Measurements from ENCODE around the gene OSBP2. TPM values are rescaled to one million over a fixed set of nuclear protein-coding genes. Genes with fewer than 3 reads are reported as not detected.
"Not testable (repeated sequence)": the region's sequence is repeated elsewhere in the genome, so short reads cannot be mapped to it uniquely, and the experiment has no call there.

Gene OSBP2
- total RNA-seq, 2 experiments from 2014 or later = 1.2 to 1.6 TPM

DNA sequence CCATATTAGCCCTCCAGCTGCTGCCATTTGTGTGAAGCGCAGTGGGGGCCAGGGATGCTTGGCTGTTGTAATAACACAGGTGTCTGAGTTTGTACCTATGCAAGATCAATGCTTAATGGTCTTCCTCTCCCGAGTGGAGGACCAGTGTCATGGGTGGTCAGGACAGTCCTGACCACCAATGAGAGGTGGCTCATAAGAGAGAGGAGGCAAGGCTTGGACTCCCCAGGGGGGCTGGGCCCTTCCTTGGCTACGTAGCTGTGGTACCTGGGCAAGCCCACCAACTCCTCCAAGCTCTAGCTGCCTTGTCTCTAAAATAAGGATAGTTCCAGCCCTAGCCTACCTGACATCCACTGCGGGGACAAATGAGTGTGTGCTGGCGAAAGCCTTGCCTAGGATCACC lies 79.2 kb downstream of the OSBP2 start:
- ChIA-PET CTCF (no interaction called here), POLR2A (no interaction called here)
- Histone ChIP-seq H3K36me3 (ENCODE audit: insufficient read depth, low read length) (no peaks in the 10 kb centered on the region), H3K4me1 (ENCODE audit: insufficient read depth, low read length) (no peaks in the 10 kb centered on the region), H3K27me3 (ENCODE audit: control insufficient read depth in 1 of 2, insufficient read depth in 2 of 2, low read length in 2 of 2) (no peaks in the 10 kb centered on the region), H3K4me3 (ENCODE audit: low read length) (no peak overlapping the region), H3K9me3 (ENCODE audit: control insufficient read depth in 1 of 2, insufficient read depth in 1 of 2, low read length in 2 of 2) (no peaks in the 10 kb centered on the region), H3K27ac (ENCODE audit: low read depth in 1 of 2, low read length in 2 of 2) (no peak overlapping the region)
- DNase-seq = no peak
- no peaks in the 10 kb centered on the region for H3K9me3 Mint-ChIP-seq
- no peaks in the 10 kb centered on the region for H3K36me3 Mint-ChIP-seq (ENCODE audit: low read depth)
- intact Hi-C loops (cut with DNase I, micrococcal nuclease) = no loop called here
- ATAC-seq (ENCODE audit: poor library complexity) = no peak
- H3K4me3 Mint-ChIP-seq = no peak overlapping the region
- TF ChIP-seq, protein P1, sequence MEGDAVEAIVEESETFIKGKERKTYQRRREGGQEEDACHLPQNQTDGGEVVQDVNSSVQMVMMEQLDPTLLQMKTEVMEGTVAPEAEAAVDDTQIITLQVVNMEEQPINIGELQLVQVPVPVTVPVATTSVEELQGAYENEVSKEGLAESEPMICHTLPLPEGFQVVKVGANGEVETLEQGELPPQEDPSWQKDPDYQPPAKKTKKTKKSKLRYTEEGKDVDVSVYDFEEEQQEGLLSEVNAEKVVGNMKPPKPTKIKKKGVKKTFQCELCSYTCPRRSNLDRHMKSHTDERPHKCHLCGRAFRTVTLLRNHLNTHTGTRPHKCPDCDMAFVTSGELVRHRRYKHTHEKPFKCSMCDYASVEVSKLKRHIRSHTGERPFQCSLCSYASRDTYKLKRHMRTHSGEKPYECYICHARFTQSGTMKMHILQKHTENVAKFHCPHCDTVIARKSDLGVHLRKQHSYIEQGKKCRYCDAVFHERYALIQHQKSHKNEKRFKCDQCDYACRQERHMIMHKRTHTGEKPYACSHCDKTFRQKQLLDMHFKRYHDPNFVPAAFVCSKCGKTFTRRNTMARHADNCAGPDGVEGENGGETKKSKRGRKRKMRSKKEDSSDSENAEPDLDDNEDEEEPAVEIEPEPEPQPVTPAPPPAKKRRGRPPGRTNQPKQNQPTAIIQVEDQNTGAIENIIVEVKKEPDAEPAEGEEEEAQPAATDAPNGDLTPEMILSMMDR (IDR thresholded peaks at IDR 0.05) = no peak
- no peaks in the 10 kb centered on the region for H3K4me1 Mint-ChIP-seq (ENCODE audit: low read depth)
- no peaks in the 10 kb centered on the region for H3K27me3 Mint-ChIP-seq
- no peak overlapping the region for H3K27ac Mint-ChIP-seq

DNA sequence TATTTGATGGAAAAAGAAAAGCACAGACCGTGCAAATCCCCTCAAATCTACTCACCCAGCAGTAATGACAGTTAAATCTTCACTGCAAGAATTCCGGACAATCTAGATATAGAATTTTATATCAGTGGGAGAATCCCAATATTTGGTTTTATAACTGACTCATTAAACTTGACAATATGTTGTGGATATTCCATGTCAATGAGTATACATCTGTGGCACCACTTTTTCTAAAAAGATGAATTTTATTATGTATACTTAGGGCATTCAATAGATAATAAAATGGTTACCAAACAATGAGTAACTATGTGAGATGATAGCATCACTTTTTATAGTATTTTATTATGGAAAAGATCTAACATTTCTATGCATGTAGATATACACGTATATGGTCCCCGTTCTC lies 79.9 kb downstream of the OSBP2 start:
- CTCF ChIA-PET = no interaction called here
- no peaks in the 10 kb centered on the region for H3K27me3 Mint-ChIP-seq
- H3K36me3 Mint-ChIP-seq (ENCODE audit: low read depth) = no peaks in the 10 kb centered on the region

DNA sequence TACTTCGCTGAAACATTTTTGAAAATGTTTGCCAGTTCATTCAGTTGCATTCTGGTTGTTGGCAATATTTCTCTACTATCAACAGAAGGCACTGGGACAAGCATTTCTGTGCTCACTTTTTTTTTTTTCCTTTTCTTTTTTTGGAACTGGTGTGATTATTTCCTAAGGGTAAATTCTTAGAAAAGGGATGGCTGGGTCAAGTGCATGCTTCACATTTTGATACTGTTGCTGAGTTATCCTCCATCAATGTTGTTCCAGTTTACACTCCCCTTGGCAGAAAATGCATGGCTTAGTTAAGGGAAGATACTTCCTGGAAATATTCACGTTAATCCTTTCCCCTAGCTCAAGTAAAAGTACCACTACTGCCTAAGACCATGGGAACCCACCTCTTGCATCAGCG lies 81.8 kb downstream of the OSBP2 start:
- intact Hi-C loops (cut with DNase I, micrococcal nuclease) = no loop called here

More for the DNA sequence above, 79.9 kb downstream of the OSBP2 start:
- Histone ChIP-seq H3K36me3 (ENCODE audit: insufficient read depth, low read length) (no peaks in the 10 kb centered on the region), H3K27ac (ENCODE audit: low read depth in 1 of 2, low read length in 2 of 2) (no peak overlapping the region), H3K27me3 (ENCODE audit: control insufficient read depth in 1 of 2, insufficient read depth in 2 of 2, low read length in 2 of 2) (no peaks in the 10 kb centered on the region), H3K4me1 (ENCODE audit: insufficient read depth, low read length) (no peaks in the 10 kb centered on the region), H3K9me3 (ENCODE audit: control insufficient read depth in 1 of 2, insufficient read depth in 1 of 2, low read length in 2 of 2) (no peaks in the 10 kb centered on the region), H3K4me3 (ENCODE audit: low read length) (no peak overlapping the region)
- Mint-ChIP-seq H3K4me1 (ENCODE audit: low read depth) (no peaks in the 10 kb centered on the region), H3K4me3 (no peak overlapping the region), H3K9me3 (no peaks in the 10 kb centered on the region), H3K27ac (no peak overlapping the region)
- POLR2A ChIA-PET = no interaction called here
- TF ChIP-seq, protein P1 (IDR thresholded peaks at IDR 0.05) = no peak
- intact Hi-C loops (cut with DNase I, micrococcal nuclease) = no loop called here
- ATAC-seq (ENCODE audit: poor library complexity) (no peak), DNase-seq (no peak)

DNA sequence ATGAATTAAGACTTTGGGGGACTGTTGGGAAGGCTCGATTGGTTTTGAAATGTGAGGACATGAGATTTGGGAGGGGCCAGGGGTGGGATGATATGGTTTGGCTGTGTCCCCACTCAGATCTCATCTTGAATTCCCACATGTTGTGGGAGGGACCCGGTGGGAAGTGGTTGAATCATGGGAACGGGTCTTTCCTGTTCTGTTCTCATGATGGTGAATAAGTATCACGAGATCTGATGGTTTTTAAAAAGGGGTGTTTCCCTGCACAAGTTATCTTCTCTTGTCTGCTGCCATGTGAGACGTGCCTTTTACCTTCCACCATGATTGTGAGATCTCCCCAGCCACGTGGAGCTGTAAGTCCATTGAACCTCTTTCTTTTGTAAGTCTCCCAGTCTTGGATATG lies 82.5 kb downstream of the OSBP2 start:
- H3K36me3 ChIP-seq (ENCODE audit: insufficient read depth, low read length); H3K9me3 ChIP-seq (ENCODE audit: control insufficient read depth in 1 of 2, insufficient read depth in 1 of 2, low read length in 2 of 2); intact Hi-C loops (cut with DNase I, micrococcal nuclease); H3K27ac Mint-ChIP-seq; CTCF ChIA-PET; H3K36me3 Mint-ChIP-seq (ENCODE audit: low read depth); DNase-seq; H3K9me3 Mint-ChIP-seq; H3K4me1 ChIP-seq (ENCODE audit: insufficient read depth, low read length); H3K27me3 Mint-ChIP-seq; POLR2A ChIA-PET; ATAC-seq (ENCODE audit: poor library complexity); H3K4me3 Mint-ChIP-seq; H3K4me3 ChIP-seq (ENCODE audit: low read length); H3K4me1 Mint-ChIP-seq (ENCODE audit: low read depth); H3K27me3 ChIP-seq (ENCODE audit: control insufficient read depth in 1 of 2, insufficient read depth in 2 of 2, low read length in 2 of 2); H3K27ac ChIP-seq (ENCODE audit: low read depth in 1 of 2, low read length in 2 of 2): not testable (repeated sequence)

More for the DNA sequence above, 81.8 kb downstream of the OSBP2 start:
- Mint-ChIP-seq H3K4me3 (no peak overlapping the region), H3K27ac (no peak overlapping the region), H3K9me3 (no peaks in the 10 kb centered on the region), H3K4me1 (ENCODE audit: low read depth) (no peaks in the 10 kb centered on the region), H3K27me3 (no peaks in the 10 kb centered on the region), H3K36me3 (ENCODE audit: low read depth) (no peaks in the 10 kb centered on the region)
- CTCF ChIA-PET = no interaction called here
- H3K36me3 ChIP-seq (ENCODE audit: insufficient read depth, low read length) = no peaks in the 10 kb centered on the region
- TF ChIP-seq, protein P1 (IDR thresholded peaks at IDR 0.05) = no peak
- no peaks in the 10 kb centered on the region for H3K4me1 ChIP-seq (ENCODE audit: insufficient read depth, low read length)
- no peaks in the 10 kb centered on the region for H3K9me3 ChIP-seq (ENCODE audit: control insufficient read depth in 1 of 2, insufficient read depth in 1 of 2, low read length in 2 of 2)
- DNase-seq (no peak), ATAC-seq (ENCODE audit: poor library complexity) (no peak)
- no peaks in the 10 kb centered on the region for H3K27me3 ChIP-seq (ENCODE audit: control insufficient read depth in 1 of 2, insufficient read depth in 2 of 2, low read length in 2 of 2)
- POLR2A ChIA-PET = no interaction called here
- no peak overlapping the region for H3K4me3 ChIP-seq (ENCODE audit: low read length)
- no peak overlapping the region for H3K27ac ChIP-seq (ENCODE audit: low read depth in 1 of 2, low read length in 2 of 2)
